GM12801 (cell line): Measurements from ENCODE around the gene TCOF1.

Source experiments
- CTCF ChIP-seq: IDR thresholded peaks from one replicate; pipeline ENCODE4 v1.5.1; 2011; ENCODE audit warnings: control low read depth; ENCODE audit not compliant: insufficient read length; ENCODE audit errors: extremely low read depth

Gene TCOF1

GRCh38 chr5:150339165-150339564 is 18.3 kb upstream of the TCOF1 start:
- TF ChIP-seq CTCF: no peak

- TF ChIP-seq CTCF: no peak
Observed at GRCh38 chr5:150339841-150340240, 17.7 kb upstream of the TCOF1 start.

- no peak for TF ChIP-seq CTCF
Observed at GRCh38 chr5:150340614-150341255, 16.8 kb upstream of the TCOF1 start.

GRCh38 chr5:150341331-150341730 is 16.2 kb upstream of the TCOF1 start:
- TF ChIP-seq CTCF: no peak

GRCh38 chr5:150341989-150342388 is 15.5 kb upstream of the TCOF1 start:
- TF ChIP-seq CTCF: no peak

- TF ChIP-seq CTCF: no peak
Observed at GRCh38 chr5:150342583-150342982, 14.9 kb upstream of the TCOF1 start.

GRCh38 chr5:150343994-150344631 is 13.4 kb upstream of the TCOF1 start:
- TF ChIP-seq CTCF: no peak
